IMR-90 (cell line): Measurements from ENCODE around the gene KRT79.

Source experiments
- CEBPB ChIP-seq: IDR thresholded peaks from 2 replicates; pipeline ENCODE4 v1.6.1; 2012; ENCODE audit warnings: low read depth, low read length, improper control_type of control experiment
- CHD1 ChIP-seq: IDR thresholded peaks from 2 replicates; pipeline ENCODE4 v1.6.1; 2012; ENCODE audit warnings: low read depth, low read length, improper control_type of control experiment
- FOS ChIP-seq: fragments of 150-350 bp; IDR thresholded peaks from 2 replicates; pipeline ENCODE4 v1.6.1; 2016; ENCODE audit warnings: low read depth, low read length
- MAFK ChIP-seq: IDR thresholded peaks from 2 replicates; pipeline ENCODE4 v1.6.1; 2012; ENCODE audit warnings: low read depth, low read length, improper control_type of control experiment
- MAZ ChIP-seq: IDR thresholded peaks from 2 replicates; pipeline ENCODE4 v1.6.1; 2012; ENCODE audit warnings: low read depth, mild to moderate bottlenecking, low read length, improper control_type of control experiment, moderate library complexity, borderline replicate concordance
- NFE2L2 ChIP-seq: fragments of 150-350 bp; IDR thresholded peaks from 2 replicates; pipeline ENCODE4 v1.6.1; 2016; ENCODE audit warnings: low read depth, mild to moderate bottlenecking, low read length
- POLR2A ChIP-seq: IDR thresholded peaks from 2 replicates; pipeline ENCODE4 v1.6.1; 2012; ENCODE audit warnings: mild to moderate bottlenecking, low read depth, low read length
- RAD21 ChIP-seq: IDR thresholded peaks from 2 replicates; pipeline ENCODE4 v1.6.1; 2012; ENCODE audit warnings: low read length, improper control_type of control experiment
- RCOR1 ChIP-seq: IDR thresholded peaks from 2 replicates; pipeline ENCODE4 v1.6.1; 2012; ENCODE audit warnings: mild to moderate bottlenecking, low read length, improper control_type of control experiment; ENCODE audit not compliant: insufficient replicate concordance
- RFX5 ChIP-seq: IDR thresholded peaks from 2 replicates; pipeline ENCODE4 v1.8.0; 2012; ENCODE audit warnings: low read depth, mild to moderate bottlenecking, low read length, moderate library complexity
- SMC3 ChIP-seq: fragments of 150-350 bp; IDR thresholded peaks from 2 replicates; pipeline ENCODE4 v1.6.1; 2016; ENCODE audit warnings: low read depth, mild to moderate bottlenecking, antibody characterized with exemption, low read length, moderate library complexity
- TF ChIP-seq, protein P1 (sequence below): conservative IDR thresholded peaks from 2 replicates; pipeline ENCODE4 v1.5.1; 2012; ENCODE audit warnings: mild to moderate bottlenecking, low read depth, low read length, improper control_type of control experiment
- TF ChIP-seq, protein P2 (sequence below): fragments of 150-350 bp; IDR thresholded peaks from 2 replicates; pipeline ENCODE4 v1.6.1; 2017; ENCODE audit warnings: mild to moderate bottlenecking, antibody characterized with exemption, low read length, low read depth
- TF ChIP-seq, protein P3 (sequence below): fragments of 150-350 bp; IDR thresholded peaks from 2 replicates; pipeline ENCODE4 v1.6.1; 2016; ENCODE audit warnings: low read depth, mild to moderate bottlenecking, low read length, moderate library complexity, borderline replicate concordance

DNA sequence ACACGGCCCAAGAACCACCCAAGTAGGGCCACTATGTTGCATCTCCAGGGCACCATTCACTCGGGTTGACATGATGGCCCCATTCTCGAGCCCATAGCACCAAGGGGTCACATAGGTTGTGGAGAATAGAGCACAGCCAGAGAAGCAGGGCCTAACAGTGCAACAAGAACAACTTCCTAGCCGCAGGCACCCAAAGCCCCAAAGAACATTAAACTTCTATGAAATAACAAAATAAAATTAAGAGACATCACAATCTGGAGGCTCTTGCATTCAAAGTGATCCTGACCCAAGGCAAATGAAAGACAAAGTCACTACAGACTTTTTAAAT is 22.1 kb downstream of the KRT79 start:
- TF ChIP-seq CHD1 (no peak), RAD21 (no peak), POLR2A (no peak), RFX5 (no peak), MAFK (no peak), FOS (no peak), MAZ (no peak), SMC3 (no peak), RCOR1 (no peak), NFE2L2 (no peak), CEBPB (no peak)
- TF ChIP-seq, protein P1, sequence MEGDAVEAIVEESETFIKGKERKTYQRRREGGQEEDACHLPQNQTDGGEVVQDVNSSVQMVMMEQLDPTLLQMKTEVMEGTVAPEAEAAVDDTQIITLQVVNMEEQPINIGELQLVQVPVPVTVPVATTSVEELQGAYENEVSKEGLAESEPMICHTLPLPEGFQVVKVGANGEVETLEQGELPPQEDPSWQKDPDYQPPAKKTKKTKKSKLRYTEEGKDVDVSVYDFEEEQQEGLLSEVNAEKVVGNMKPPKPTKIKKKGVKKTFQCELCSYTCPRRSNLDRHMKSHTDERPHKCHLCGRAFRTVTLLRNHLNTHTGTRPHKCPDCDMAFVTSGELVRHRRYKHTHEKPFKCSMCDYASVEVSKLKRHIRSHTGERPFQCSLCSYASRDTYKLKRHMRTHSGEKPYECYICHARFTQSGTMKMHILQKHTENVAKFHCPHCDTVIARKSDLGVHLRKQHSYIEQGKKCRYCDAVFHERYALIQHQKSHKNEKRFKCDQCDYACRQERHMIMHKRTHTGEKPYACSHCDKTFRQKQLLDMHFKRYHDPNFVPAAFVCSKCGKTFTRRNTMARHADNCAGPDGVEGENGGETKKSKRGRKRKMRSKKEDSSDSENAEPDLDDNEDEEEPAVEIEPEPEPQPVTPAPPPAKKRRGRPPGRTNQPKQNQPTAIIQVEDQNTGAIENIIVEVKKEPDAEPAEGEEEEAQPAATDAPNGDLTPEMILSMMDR, result no peak
- TF ChIP-seq, protein P2, sequence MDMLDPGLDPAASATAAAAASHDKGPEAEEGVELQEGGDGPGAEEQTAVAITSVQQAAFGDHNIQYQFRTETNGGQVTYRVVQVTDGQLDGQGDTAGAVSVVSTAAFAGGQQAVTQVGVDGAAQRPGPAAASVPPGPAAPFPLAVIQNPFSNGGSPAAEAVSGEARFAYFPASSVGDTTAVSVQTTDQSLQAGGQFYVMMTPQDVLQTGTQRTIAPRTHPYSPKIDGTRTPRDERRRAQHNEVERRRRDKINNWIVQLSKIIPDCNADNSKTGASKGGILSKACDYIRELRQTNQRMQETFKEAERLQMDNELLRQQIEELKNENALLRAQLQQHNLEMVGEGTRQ, result no peak
- TF ChIP-seq, protein P3, sequence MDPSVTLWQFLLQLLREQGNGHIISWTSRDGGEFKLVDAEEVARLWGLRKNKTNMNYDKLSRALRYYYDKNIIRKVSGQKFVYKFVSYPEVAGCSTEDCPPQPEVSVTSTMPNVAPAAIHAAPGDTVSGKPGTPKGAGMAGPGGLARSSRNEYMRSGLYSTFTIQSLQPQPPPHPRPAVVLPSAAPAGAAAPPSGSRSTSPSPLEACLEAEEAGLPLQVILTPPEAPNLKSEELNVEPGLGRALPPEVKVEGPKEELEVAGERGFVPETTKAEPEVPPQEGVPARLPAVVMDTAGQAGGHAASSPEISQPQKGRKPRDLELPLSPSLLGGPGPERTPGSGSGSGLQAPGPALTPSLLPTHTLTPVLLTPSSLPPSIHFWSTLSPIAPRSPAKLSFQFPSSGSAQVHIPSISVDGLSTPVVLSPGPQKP, result no peak
